ENCODE data around the gene RBL2. TPM values are rescaled to one million over a fixed set of nuclear protein-coding genes. Genes with fewer than 3 reads are reported as not detected.

RBL2 gene
- total RNA-seq, 4 donors from 2014 or later: 105 to 136 (median 116) TPM

DNA sequence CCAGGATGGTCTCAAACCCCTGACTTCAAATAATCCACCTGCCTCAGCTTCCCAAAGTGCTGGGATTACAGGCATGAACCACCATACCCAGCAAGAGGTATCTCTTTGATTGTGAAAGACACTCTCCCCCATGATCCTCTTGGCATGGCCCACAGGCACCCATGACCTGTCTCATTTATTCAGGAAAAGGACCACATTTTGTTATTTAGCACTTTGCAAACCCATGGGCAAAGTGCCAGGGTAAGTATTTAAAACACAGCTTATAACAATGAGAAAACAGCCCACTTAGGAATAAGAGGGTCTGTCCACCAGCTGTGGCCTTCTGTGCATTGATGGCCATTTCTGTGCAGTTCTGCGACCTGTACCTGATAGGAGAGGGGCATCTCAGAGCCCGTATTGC, 81.5 kb downstream of the RBL2 start:
- TF ChIP-seq, protein P1, sequence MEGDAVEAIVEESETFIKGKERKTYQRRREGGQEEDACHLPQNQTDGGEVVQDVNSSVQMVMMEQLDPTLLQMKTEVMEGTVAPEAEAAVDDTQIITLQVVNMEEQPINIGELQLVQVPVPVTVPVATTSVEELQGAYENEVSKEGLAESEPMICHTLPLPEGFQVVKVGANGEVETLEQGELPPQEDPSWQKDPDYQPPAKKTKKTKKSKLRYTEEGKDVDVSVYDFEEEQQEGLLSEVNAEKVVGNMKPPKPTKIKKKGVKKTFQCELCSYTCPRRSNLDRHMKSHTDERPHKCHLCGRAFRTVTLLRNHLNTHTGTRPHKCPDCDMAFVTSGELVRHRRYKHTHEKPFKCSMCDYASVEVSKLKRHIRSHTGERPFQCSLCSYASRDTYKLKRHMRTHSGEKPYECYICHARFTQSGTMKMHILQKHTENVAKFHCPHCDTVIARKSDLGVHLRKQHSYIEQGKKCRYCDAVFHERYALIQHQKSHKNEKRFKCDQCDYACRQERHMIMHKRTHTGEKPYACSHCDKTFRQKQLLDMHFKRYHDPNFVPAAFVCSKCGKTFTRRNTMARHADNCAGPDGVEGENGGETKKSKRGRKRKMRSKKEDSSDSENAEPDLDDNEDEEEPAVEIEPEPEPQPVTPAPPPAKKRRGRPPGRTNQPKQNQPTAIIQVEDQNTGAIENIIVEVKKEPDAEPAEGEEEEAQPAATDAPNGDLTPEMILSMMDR (IDR thresholded peaks at IDR 0.05; ENCODE audit: low read depth): no peak

DNA sequence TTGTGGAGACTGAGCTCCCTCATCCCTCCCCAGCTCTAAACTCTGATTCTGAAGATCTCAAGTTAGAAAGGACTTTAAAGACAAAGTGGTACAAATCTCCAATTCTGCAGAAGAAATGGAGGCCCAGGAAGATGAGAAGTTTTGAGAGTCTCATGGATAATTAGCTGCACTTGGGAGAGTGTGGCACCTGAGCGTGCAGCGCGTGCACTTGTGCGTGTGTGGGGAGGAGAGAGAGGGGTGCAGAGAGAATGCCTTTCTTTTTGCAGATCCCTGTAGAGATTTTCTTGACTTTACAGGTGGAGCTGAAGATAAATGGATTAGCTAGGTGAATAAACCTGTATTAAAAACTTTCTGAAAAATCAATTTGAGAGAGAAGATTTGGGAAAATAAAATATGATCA, 83.6 kb downstream of the RBL2 start:
- TF ChIP-seq, protein P1 (IDR thresholded peaks at IDR 0.05; ENCODE audit: low read depth): no peak

DNA sequence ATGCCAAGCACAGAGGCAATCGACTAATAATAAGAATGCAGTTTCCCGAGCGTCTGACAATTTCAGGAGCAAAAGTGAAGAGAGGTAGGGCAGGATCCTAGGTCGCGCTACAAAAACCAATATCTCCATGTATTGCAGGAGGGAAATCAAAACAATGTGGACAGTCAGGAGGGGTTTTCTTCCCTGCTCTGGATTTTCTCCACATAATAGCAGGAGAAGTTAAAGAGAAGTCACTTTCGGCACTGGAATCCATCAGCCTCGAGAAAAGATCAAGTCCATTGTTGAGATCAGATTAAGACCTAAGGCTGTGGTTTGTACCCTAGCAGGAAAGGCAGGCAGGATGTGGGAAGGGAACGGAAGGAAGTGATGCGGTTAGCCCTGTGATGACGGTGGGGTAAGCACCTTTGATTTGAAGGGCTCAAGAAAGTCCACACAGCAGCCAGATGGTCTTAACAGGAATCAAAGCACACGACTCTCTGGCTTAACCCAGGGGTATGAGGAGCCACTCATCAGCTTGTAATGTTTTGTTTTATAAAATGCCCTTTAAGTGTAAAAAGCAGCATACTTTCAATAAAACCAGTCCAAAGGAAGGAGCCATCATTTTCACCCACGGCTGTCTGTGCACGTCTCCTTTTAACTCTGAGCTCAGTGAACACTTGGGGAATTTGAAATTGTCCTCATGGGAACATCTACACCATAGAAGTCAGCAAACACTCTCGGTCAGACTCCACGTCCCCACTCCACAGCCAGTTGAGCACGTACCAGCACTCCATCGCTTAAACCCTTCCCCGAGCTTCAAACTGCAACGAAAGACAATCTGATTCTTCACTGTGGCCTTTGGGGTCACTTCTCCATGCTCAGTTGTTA, 84.5 kb downstream of the RBL2 start:
- TF ChIP-seq, protein P1 (IDR thresholded peaks at IDR 0.05; ENCODE audit: low read depth): no peak

DNA sequence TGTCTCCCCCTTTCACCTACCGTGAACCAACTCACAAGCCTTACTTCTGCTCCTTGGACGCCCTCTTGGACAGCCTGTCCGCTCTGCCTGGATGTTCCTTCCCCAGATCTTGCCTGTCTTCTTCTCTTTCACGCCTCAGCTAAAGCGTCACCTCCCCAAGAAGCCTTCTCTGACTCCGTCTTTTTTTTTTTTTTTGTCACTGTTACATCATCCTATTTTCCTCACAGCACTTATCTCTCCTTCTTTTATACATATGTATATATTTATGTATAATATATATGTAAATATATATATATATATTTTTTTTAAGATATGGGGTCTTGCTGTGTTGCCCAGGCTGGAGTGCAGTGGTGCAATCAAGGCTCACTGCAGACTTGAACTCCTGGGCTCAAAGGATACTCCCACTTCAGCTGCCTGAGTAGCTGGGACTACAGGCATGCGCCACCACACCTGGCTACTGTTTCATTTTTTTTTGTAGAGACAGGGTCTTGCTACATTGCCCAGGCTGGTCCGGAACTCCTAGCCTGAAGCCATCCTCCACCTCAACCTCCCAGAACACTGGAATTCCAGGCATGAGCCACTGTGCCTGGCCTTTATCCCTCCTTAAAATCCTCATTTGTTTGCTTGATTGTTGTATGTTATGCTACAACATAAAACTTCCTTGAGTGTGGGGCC, 85.3 kb downstream of the RBL2 start:
- TF ChIP-seq, protein P1 (IDR thresholded peaks at IDR 0.05; ENCODE audit: low read depth): no peak

DNA sequence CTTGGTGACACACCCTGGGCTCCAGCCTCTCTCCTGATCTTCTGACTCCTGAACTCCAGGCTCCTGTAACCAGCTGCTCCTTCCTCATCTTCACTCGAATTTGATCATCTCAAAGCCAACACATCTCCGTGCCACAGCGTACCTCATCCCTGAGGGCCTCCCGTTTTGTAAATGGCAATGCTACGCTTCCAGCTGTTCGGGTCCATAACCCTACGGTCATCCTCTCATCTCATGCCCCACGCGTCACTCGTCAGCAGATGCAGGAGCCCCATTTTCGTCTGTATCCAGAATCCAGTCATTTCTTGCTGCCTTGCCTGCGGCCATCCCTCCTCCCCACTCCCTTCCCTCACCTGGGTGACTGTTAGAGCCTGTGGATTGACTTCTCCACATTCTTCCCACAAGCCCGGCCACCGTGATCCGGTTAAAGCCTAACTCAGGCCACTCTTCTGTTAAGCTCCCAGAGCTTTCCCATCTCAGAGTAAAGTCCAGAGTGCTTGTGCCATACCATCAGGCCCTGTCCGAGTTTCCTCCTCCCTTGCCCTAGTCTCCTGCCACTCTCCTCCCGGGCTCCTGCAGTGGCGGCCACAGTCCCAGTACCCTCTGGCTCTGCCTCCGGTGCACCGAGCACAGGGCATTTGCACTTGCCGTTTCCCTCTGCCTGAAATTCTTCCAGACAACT, 89.0 kb downstream of the RBL2 start:
- TF ChIP-seq, protein P1 (IDR thresholded peaks at IDR 0.05; ENCODE audit: low read depth): no peak

DNA sequence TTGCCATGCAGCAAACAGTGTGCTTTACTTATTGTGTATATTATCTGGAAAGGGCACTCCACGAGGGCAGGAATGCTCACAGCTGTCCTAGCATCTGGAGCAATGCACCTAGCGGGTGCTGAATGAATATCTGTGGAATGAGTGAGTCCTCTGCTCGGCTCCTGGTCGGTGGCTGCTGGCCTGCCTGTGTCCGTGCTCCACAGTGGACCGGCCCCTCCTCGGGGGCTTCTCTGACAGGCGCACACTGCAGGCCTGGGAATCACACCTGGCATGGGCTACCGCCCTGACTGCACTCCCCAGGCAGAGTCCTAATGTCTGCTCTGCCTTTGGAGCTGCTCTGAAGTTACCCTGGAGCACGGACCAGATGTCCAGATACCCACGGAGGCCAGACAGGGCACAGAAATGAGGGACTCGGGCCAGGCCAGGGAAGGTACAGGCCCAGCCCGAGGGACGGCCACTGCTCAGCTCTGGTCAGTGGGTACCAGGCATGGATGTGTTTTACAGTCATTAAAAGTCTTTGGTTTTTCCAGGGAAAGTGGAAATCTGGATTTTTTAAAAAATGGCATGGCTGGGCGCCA, 89.8 kb downstream of the RBL2 start:
- TF ChIP-seq, protein P1 (IDR thresholded peaks at IDR 0.05; ENCODE audit: low read depth): no peak

Data from subcutaneous adipose tissue (tissue), 4 donors.